NCI-H187 treated with DMSO at 0.1 percent for 48 hours (cell line): ENCODE results near the gene PIGR.
A peak's percentile ranks its signal among the peaks of the same experiment; 100 is the strongest.

Source experiments
- DNase-seq: peaks from one replicate; lab custom pipeline; 2025; lab: John Stamatoyannopoulos, UW

PIGR gene

DNA sequence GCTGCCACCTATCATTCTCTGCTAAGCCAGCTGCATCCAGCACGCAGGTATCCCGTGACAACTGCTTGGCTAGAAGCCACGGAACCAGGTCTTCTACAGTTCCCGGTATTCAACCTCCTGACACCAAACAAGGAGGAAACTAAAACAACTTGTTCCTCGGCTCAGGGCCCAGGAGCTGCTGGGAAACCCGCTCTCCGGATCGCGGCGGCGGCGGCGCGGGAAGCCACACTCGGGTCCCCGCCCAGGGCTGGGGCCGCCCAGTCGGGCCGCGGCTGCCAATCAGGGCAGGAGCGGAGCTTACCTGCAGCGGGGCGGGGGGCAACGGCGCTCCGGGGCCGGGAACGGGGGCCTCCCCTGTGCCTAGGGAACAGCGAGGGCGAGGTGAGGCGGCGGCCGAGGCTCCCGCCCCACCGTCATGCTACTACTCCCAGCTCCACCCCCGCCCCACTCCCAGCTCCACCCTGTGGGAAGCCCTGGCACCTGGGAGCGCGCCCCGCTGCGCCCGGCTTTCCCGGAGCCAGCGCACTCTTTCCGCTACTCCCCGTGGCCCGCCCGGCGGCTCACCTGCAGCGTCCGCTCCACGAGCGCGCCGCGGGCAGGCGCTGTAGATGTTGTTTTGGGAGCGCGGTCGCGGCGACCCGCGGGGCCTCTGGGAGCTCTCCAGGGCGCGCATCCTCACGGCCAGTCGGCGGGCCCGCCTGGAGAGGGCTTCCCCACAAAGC, 36.9 kb downstream of the PIGR start:
- peak; percentile 58 for DNase-seq

- DNase-seq: no peak
Measured at GRCh38 chr1:206908038-206908437, 38.2 kb downstream of the PIGR start.

DNA sequence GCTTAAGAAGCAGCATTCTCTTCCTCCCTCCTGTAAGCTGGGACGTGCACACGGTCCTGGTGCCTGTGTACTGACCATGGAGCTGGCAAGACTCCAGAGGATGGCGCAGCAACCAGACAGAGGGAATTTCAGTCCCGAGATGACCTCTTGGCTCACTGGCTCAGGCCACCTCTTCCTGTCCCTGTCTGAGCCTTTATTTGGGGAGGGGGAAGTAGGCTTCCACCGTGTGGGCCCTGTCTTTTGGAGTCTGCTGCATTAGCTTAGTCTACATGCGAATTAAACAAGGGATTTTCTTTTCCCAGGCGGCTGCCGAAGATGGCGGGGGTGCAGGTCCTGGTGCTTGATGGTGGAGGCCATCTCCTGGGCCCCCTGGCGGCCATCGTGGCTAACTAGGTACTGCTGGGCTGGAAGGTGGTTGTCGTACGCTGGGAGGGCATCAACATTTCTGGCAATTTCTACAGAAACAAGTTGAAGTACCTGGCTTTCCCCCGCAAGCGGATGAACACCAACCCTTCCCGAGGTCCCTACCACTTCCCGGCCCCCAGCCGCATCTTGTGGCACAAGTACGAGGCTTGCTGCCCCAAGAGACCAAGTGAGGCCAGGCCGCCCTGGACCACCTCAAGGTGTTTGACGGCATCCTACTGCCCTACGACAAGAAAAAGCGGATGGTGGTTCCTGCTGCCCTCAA, 38.8 kb downstream of the PIGR start:
- no peak for DNase-seq

DNA sequence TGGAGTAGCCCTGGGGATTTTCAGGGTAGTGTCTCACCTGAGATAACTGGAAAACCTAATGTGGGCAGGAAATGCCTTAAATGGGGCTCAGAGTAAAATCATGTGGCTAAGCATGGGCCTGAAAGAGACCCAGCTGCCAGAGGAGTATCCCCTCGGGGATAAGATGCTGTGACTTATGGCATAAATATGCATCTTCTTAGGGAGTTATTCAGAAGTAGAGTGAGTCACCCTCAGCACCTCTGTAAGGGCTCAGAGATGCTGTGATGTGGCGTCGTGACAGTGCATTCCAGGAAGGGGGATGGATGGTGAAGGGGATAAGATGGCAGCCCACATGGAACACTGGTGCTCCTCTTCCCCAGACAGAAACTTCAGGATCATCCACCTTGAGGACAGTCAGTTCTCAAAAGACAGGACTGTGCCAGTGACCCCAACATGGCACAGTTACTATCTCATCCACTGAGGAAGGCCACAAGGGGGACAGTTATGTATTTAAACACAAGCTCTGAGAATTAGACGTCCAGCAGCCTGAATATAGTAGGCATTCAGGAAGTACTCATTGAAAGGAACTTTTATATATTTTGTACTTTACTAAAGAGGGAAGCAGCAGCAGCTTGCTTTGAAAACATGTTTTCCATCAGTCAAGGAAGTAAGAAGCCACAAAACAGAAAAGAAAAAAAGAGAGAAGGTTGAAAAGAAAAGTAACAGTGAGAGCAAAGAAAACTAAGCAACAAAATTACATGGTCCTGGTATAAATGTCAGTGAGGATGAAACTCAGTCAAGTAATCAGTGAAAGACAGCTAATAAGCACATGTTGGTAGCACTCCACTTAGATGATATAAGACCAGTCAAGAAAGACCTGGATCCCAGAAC, 40.7 kb downstream of the PIGR start:
- no peak for DNase-seq

GRCh38 chr1:206904423-206905142, 41.7 kb downstream of the PIGR start:
- no peak for DNase-seq

- no peak for DNase-seq
Measured at GRCh38 chr1:206903687-206904086, 42.6 kb downstream of the PIGR start.

GRCh38 chr1:206902702-206903101, 43.6 kb downstream of the PIGR start:
- no peak for DNase-seq

GRCh38 chr1:206901944-206902343, 44.3 kb downstream of the PIGR start:
- DNase-seq: no peak

- no peak for DNase-seq
Measured at GRCh38 chr1:206900149-206900548, 46.1 kb downstream of the PIGR start.

DNA sequence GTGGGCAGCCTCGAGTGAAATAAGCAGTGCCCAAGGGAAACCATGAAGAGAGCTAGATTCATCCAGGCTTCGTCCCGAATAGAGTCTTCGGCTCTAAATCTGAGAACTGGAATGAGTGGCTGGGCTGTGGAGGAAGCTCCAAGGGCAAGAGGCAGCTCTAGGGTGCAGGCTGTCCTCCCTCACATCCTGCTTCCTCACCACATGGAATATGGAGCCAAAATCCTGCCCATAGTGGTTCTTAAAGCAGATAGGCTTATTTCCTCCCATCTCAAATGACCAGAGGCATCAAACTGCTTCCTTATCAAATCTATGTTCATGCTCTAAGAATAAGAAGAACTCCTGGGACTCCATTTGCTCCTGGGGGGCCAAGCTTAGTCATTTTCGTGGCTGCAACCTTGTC, 46.5 kb downstream of the PIGR start:
- DNase-seq: no peak

DNA sequence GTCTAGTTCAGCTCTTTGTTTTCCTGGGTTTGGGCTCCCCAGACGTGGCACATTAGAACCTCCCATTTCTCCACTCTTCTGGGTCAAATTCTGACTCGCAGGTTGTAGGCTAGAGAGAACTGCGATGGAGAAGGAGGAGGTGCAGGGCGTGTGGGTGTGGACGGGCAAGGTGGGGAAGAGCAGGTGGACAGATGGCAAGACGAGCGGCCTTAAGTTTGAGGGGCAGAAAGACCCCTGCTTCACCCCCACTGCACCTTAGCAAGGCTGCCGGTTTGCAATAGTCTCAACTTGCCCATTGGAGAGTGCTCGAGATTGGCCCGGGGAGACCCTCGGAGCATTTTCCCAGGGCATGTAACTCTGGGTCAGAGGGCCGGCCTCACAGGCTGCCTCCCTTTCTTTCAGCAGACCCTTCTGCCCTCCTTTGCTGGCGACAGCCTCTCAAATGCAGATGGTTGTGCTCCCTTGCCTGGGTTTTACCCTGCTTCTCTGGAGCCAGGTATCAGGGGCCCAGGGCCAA, 47.3 kb downstream of the PIGR start:
- DNase-seq: no peak

DNA sequence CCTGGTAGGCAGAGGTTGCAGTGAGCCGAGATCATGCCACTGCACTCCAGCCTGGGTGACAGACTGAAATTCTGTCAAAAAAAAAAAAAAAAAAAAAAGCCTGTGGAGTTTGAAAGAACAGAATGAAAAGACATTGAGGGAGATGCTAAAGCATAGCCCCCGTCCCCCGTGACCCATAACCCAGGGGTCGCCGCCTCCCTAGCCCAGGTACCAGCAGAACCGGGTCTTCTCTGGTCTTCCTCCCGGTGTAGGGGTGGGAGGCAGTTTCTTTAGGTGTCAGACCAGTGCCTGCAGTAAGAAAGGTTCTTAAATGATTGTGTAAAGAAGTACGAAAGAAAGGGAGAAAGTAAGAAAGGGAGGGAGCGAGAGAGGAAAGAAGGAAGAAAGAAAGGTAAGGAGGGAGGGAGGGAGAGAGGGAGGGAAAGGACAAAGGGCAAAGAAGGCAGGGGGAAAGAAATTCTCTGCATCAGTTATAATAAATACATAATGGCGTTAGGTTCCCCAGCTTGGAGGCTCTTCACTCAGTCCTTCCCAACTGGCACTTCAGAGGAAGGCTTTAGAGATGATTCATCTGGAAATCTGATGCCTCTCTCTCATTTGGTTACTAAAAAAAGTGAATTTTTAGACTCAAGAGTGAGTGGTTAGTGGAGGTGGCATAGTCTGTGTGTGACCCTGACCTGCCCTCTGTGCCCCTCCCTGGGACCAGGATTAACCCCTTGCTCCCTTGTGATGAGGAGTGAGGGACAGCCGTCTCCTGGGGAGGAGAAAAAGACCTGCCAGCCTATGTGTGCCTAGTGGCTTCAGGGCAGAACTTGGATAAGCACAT, 48.0 kb downstream of the PIGR start:
- DNase-seq: peak; percentile 27

DNA sequence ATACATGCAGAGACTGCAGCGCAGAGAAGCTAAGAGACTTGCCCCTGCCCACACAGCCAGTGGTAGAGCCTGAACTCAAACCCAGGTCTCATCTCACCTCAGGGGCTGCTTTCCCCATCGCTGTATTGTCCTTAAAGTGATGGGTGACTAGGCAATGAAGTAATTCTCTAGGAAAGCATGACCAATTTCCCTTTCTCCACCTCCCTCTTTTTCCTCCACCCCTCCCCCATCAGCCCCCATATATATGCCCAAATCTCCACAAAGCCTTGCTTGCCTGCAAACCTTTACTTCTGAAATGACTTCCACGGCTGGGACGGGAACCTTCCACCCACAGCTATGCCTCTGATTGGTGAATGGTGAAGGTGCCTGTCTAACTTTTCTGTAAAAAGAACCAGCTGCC, 49.1 kb downstream of the PIGR start, which contains the start of gene IL24:
TSS of gene IL24 (plus strand) at position 269 of the 400 bp plus-strand sequence. CDS start 390 bp downstream, outside the sequence.
- DNase-seq: no peak

- no peak for DNase-seq
Measured at GRCh38 chr1:206896261-206896660, 50.0 kb downstream of the PIGR start.

GRCh38 chr1:206895837-206896242, 50.4 kb downstream of the PIGR start:
- DNase-seq: peak; percentile 79

DNA sequence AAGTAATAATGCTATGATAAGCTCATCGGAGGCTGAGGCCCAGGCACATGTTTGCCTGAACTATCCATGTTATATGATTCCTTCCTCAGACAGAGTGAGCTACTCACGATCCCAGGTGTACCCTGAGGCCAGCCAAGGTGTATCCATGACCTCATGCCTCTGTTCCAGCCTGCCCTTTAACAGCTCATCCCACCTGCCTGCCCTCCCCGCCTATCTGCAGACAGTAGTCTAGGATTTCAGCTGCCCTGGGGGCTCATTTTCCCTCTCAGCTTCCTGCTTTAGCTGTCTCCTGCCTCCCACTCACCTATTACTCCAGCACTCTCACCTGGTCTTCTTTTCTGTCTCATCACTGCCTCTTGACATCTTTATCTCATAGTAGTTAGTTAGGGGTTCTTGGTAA, 50.9 kb downstream of the PIGR start:
- DNase-seq: peak; percentile 79

DNA sequence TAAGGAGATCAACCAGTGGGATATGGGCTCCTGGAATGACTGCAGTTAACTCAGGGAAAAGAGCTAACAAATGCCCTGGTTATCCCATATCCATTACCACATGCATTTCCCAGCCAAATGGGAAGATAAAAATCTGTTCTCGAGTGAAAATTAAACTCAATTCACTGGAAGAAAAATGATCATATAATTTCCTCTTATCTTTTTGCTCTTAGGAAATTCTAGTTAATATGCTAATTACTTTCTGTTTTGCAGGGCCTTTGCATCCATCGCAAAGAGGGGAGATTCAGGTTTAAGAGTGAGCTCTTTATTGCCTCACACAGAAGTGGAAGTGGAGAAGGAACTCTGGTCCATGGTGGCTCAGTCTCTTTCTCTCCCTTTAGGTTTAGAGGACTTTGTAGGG, 52.9 kb downstream of the PIGR start:
- DNase-seq: no peak

DNA sequence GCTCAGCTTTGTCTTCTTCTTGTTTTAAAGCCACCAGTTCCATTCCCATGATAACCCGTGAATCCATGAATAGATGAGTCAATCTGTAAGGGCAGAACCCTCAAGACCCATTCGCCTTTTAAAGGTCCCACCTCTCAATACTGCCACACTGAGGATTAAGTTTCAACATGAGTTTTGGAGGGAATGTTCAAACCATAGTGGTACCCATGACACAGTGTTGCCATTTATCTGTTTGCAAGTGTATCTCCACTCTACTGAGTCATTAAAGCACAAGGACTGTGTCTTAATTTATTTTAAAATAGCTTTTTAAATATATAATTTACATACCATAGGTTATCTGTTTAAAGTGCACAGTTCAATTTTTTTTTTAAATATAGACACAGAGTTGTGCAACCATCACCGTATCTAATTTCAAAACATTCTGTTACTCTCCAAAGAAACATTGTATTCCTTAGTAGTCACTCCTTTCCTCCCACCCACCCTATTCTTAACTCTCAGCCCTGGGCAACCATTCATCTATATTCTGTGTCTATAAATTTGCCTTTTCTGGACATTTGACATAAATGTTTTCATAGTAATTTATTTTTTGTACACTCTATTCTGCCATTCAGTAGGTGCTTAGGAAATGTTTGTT, 53.8 kb downstream of the PIGR start:
- no peak for DNase-seq

GRCh38 chr1:206891412-206891811, 54.9 kb downstream of the PIGR start:
- DNase-seq: no peak
